A673 (cell line): ENCODE measurements around the gene CD6. TPM values are rescaled to one million over a fixed set of nuclear protein-coding genes. Genes with fewer than 3 reads are reported as not detected.

ENCODE experiments used
- BruUV-seq: library from RNA; stranded (reverse); fragments of 400-500 nt; replicated peaks from 2 replicates; lab custom pipeline; 2021; lab: Mats Ljungman, UMichigan
- CTCF ChIA-PET: fragments of 300-600 bp; sonication (Branson Sonifier 250); formaldehyde crosslinking; loops from one replicate; lab custom pipeline; 2022; ENCODE audit warnings: antibody characterized with exemption; lab: Charles Lee
- POLR2A ChIA-PET: fragments of 300-600 bp; sonication (Branson Sonifier 250); formaldehyde crosslinking; loops from one replicate; lab custom pipeline; 2022; ENCODE audit warnings: antibody characterized with exemption; ENCODE audit not compliant: low non-redundant PET; lab: Charles Lee
- DNase-seq: peaks from one replicate; pipeline ENCODE4 v3.0.0-alpha.2; 2015; ENCODE audit warnings: low spot score
- H3K27ac ChIP-seq: fragments of 200-600 bp; sonication (generic); 2 replicates; pipeline ENCODE4 v1.5.1; 2016; ENCODE audit warnings: mixed run types, low read depth, mild to moderate bottlenecking, mixed read lengths, antibody characterized with exemption, low read length; ENCODE audit not compliant: poor library complexity, severe bottlenecking
- H3K27me3 ChIP-seq: fragments of 200-600 bp; sonication (generic); replicated peaks from 2 replicates; pipeline ENCODE4 v1.6.1; 2017; ENCODE audit warnings: mixed run types, low read depth, mild to moderate bottlenecking, mixed read lengths, antibody characterized with exemption, low read length; ENCODE audit not compliant: insufficient read depth, poor library complexity
- H3K36me3 ChIP-seq: fragments of 200-600 bp; sonication (generic); 2 replicates; pipeline ENCODE4 v1.6.1; 2016; ENCODE audit warnings: mixed run types, mild to moderate bottlenecking, mixed read lengths, antibody characterized with exemption, low read length; ENCODE audit not compliant: insufficient read depth, poor library complexity, severe bottlenecking
- H3K4me1 ChIP-seq: fragments of 200-600 bp; sonication (generic); 2 replicates; pipeline ENCODE4 v1.6.1; 2017; ENCODE audit warnings: mixed run types, mild to moderate bottlenecking, mixed read lengths, antibody characterized with exemption, low read length; ENCODE audit not compliant: insufficient read depth, poor library complexity, severe bottlenecking
- H3K4me3 ChIP-seq: fragments of 200-600 bp; sonication (generic); 2 replicates; pipeline ENCODE4 v1.5.1; 2016; ENCODE audit warnings: low read depth, mixed run types, mild to moderate bottlenecking, mixed read lengths, low read length; ENCODE audit not compliant: poor library complexity, severe bottlenecking
- H3K9me3 ChIP-seq: fragments of 200-600 bp; sonication (generic); 2 replicates; pipeline ENCODE4 v1.6.1; 2016; ENCODE audit warnings: mixed run types, low read depth, mild to moderate bottlenecking, mixed read lengths, antibody characterized with exemption, low read length; ENCODE audit not compliant: poor library complexity, severe bottlenecking
- CTCF ChIP-seq: fragments of 300-800, 200-600 bp; sonication (generic); conservative IDR thresholded peaks from 2 replicates; pipeline ENCODE4 v1.5.1; 2017; ENCODE audit warnings: low read depth, mild to moderate bottlenecking, antibody characterized with exemption, low read length, moderate library complexity, mixed read lengths
- EZH2 ChIP-seq: fragments of 200-600 bp; sonication (generic); IDR thresholded peaks from 2 replicates; pipeline ENCODE4 v1.6.1; 2017; ENCODE audit warnings: borderline replicate concordance, low read depth, mild to moderate bottlenecking, mixed read lengths, antibody characterized with exemption, low read length; ENCODE audit not compliant: poor library complexity, severe bottlenecking
- intact Hi-C: fragments of 100-400 bp; cut with micrococcal nuclease; formaldehyde crosslinking; loops from one replicate; pipeline ENCODE4 v1.10.0; 2022; ENCODE audit not compliant: unreplicated experiment
- total RNA-seq: library from RNA; stranded (reverse); gene quantifications from 2 replicates; pipeline ENCODE4 v1.2.3, GENCODE V29; 2021

Gene CD6
- total RNA-seq, 1 experiment from 2014 or later: not detected

GRCh38 chr11:60951904-60952741 lies 19.4 kb upstream of the CD6 start, which contains the start of gene SLC15A3:
Gene SLC15A3, minus strand, starts transcription at chr11:60952176. Its CDS starts 625 bp downstream, at chr11:60951551.
- ChIA-PET CTCF (no interaction called here), POLR2A (no interaction called here)
- no peak for DNase-seq
- no TSS peak for BruUV-seq
- Histone ChIP-seq H3K36me3 (no peaks in the 10 kb centered on the region), H3K9me3 (no peaks in the 10 kb centered on the region), H3K4me1 (no peaks in the 10 kb centered on the region), H3K4me3 (no peak within 1 kb of the TSS), H3K27me3 (no peaks in the 10 kb centered on the region), H3K27ac (no peak within 1 kb of the TSS)
- intact Hi-C loops: no loop called here
- no peak for TF ChIP-seq EZH2
- TF ChIP-seq CTCF: no peak

- CTCF ChIA-PET: no interaction called here
- intact Hi-C loops: no loop called here
- no peak for TF ChIP-seq EZH2
- Histone ChIP-seq H3K27ac (no peak overlapping the region), H3K4me1 (no peaks in the 10 kb centered on the region), H3K36me3 (no peaks in the 10 kb centered on the region), H3K9me3 (no peaks in the 10 kb centered on the region), H3K27me3 (no peaks in the 10 kb centered on the region), H3K4me3 (no peak overlapping the region)
- DNase-seq: no peak
- BruUV-seq: no TSS peak
- POLR2A ChIA-PET: interaction anchor here (0.7 kb wide), 1 partner anchor 1420 kb away, joined by 3 read pairs; no protein-coding TSS in a partner anchor
Measured at GRCh38 chr11:60952742-60953170, 18.7 kb upstream of the CD6 start.

GRCh38 chr11:60953781-60954180 lies 17.7 kb upstream of the CD6 start:
- ChIA-PET CTCF (no interaction called here), POLR2A (no interaction called here)
- H3K27me3 ChIP-seq: no peaks in the 10 kb centered on the region
- no peaks in the 10 kb centered on the region for H3K36me3 ChIP-seq
- no peak overlapping the region for H3K4me3 ChIP-seq
- intact Hi-C loops: no loop called here
- BruUV-seq: no TSS peak
- no peaks in the 10 kb centered on the region for H3K4me1 ChIP-seq
- TF ChIP-seq EZH2: no peak
- DNase-seq: no peak
- H3K27ac ChIP-seq: no peak overlapping the region
- no peaks in the 10 kb centered on the region for H3K9me3 ChIP-seq

- Histone ChIP-seq H3K4me1 (no peaks in the 10 kb centered on the region), H3K36me3 (no peaks in the 10 kb centered on the region), H3K4me3 (no peak overlapping the region), H3K9me3 (no peaks in the 10 kb centered on the region), H3K27me3 (no peaks in the 10 kb centered on the region), H3K27ac (no peak overlapping the region)
- POLR2A ChIA-PET: no interaction called here
- intact Hi-C loops: no loop called here
- CTCF ChIA-PET: no interaction called here
- TF ChIP-seq CTCF: no peak
- no peak for TF ChIP-seq EZH2
- no peak for DNase-seq
- no TSS peak for BruUV-seq
Measured at GRCh38 chr11:60954421-60954820, 17.1 kb upstream of the CD6 start.
